ENCODE data around the gene STPG3. TPM values are rescaled to one million over a fixed set of nuclear protein-coding genes. Genes with fewer than 3 reads are reported as not detected.
A peak's percentile ranks its signal among the peaks of the same experiment; 100 is the strongest.

The STPG3 gene
- total and polyA plus RNA-seq, 2 of the 4 experiments (the other 2 are of a cell fraction) = not detected

DNA sequence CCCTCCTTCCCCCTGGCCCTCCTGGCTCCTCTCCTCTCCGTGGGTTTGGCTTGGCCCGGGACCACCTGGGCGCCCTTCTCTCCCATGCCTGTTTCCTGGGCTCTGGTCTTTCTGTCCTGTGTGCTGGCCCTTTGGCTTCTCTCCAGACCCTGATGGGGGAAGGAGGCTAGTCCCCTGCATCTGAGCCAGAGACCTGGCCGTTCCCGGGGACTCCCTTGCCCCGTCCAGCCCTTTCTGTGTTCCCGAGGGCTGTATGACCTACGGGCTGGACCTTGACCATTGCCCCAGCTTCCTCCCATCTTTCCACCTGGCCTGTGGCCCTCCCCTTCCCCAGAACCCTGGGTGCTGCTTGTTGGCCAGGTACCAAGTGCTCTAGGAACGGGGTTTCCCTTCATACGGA is 12.4 kb downstream of the STPG3 start:
- no peak overlapping the region for H3K18ac ChIP-seq (ENCODE audit: low read depth, low read length)
- no peak overlapping the region for H2BK5ac ChIP-seq (ENCODE audit: low read depth, low read length, poor library complexity, severe bottlenecking)
- peaks cover under 1% of the 10 kb centered on the region for H3K9me1 ChIP-seq (ENCODE audit: insufficient read depth, low read length)
- H3K23ac ChIP-seq (ENCODE audit: low read depth, low read length) = no peak overlapping the region
- peaks cover 1% of the 10 kb centered on the region for H3K4me1 ChIP-seq (ENCODE audit: control insufficient read depth, insufficient read depth, low read length)
- H3K79me1 ChIP-seq (ENCODE audit: low read depth in 1 of 2, low read length in 2 of 2) = peaks cover 10 to 40% of the 10 kb centered on the region in 2 experiments
- no peak overlapping the region for H3K14ac ChIP-seq (replicated peaks; ENCODE audit: low read depth, low read length)
- H3K9ac ChIP-seq (ENCODE audit: low read depth, low read length) = no peak overlapping the region
- dilution Hi-C loops (cut with HindIII; ENCODE audit: low sequenced_read_pairs, unreplicated experiment) = no loop called here
- H2AK5ac ChIP-seq (ENCODE audit: low read depth, low read length) = no peak overlapping the region
- no peak overlapping the region for H3K4me2 ChIP-seq (ENCODE audit: low read depth, low read length)
- no peak overlapping the region for H2BK120ac ChIP-seq (ENCODE audit: low read depth, low read length)
- no peak for ATAC-seq (ENCODE audit: low read depth)
- no peak overlapping the region for H3K4me3 ChIP-seq (ENCODE audit: insufficient read depth, low read depth, low read length)
- no peak overlapping the region for H3K27ac ChIP-seq (ENCODE audit: insufficient read depth, low read length)
- WGBS, 2 experiments (ENCODE audit: extremely low coverage in 2 of 2, insufficient read length in 1 of 2) = 71% methylated on average over 4 of the region's 10 CpGs; no CpG with 5 or more reads in 1 of the 2 experiments
- H3K56ac ChIP-seq (ENCODE audit: extremely low read depth, insufficient read depth, low read length) = no peak overlapping the region
- no peak overlapping the region for H3K4ac ChIP-seq (ENCODE audit: low read depth, low read length)
- H2AK9ac ChIP-seq (replicated peaks; ENCODE audit: low read depth, low read length, poor library complexity) = peak overlapping the region; percentile 28
- no peaks in the 10 kb centered on the region for H3K9me3 ChIP-seq (ENCODE audit: control insufficient read depth, insufficient read depth, low read length)
- no TSS peak for BruUV-seq (replicated peaks)
- H3K36me3 ChIP-seq (ENCODE audit: control insufficient read depth, insufficient read depth, low read length) = peaks cover 52% of the 10 kb centered on the region
- H3K27me3 ChIP-seq (ENCODE audit: control insufficient read depth, insufficient read depth, low read length) = no peaks in the 10 kb centered on the region
- no peak overlapping the region for H2BK15ac ChIP-seq (ENCODE audit: low read depth, low read length)
- peaks cover 10% of the 10 kb centered on the region for H4K20me1 ChIP-seq (ENCODE audit: insufficient read depth, low read length)
- in situ Hi-C loops (cut with MboI; ENCODE audit: low sequenced_read_pairs) = no loop called here
- intact Hi-C loops (cut with micrococcal nuclease) = no loop called here
- H4K5ac ChIP-seq (ENCODE audit: low read depth, low read length) = no peak overlapping the region
- H2BK20ac ChIP-seq (ENCODE audit: low read depth, low read length) = no peak overlapping the region
- ChIA-PET POLR2A (ENCODE audit: unreplicated experiment) (no interaction called here), CTCF (no interaction called here)
- no peak overlapping the region for H4K8ac ChIP-seq (ENCODE audit: low read depth in 2 of 2, low read length in 2 of 2)
- H2AFZ ChIP-seq (replicated peaks; ENCODE audit: low read length, poor library complexity) = no peak overlapping the region
- no peak for DNase-seq
- TF ChIP-seq SMC3 (IDR thresholded peaks at IDR 0.05; ENCODE audit: low read depth, low read length) = no peak
- no peak for TF ChIP-seq BHLHE40 (IDR thresholded peaks at IDR 0.05; ENCODE audit: low read depth, low read length)
- TF ChIP-seq MAZ (IDR thresholded peaks at IDR 0.05; ENCODE audit: borderline replicate concordance, low read depth, low read length) = no peak
- no peak for TF ChIP-seq CEBPB (IDR thresholded peaks at IDR 0.05; ENCODE audit: low read depth, low read length)
- TF ChIP-seq MXI1 (IDR thresholded peaks at IDR 0.05; ENCODE audit: borderline replicate concordance, low read depth, low read length) = no peak
- TF ChIP-seq NFE2L2 (IDR thresholded peaks at IDR 0.05; ENCODE audit: low read depth, low read length) = no peak
- no peak for TF ChIP-seq FOS (IDR thresholded peaks at IDR 0.05; ENCODE audit: low read depth, low read length)
- TF ChIP-seq, protein P1, sequence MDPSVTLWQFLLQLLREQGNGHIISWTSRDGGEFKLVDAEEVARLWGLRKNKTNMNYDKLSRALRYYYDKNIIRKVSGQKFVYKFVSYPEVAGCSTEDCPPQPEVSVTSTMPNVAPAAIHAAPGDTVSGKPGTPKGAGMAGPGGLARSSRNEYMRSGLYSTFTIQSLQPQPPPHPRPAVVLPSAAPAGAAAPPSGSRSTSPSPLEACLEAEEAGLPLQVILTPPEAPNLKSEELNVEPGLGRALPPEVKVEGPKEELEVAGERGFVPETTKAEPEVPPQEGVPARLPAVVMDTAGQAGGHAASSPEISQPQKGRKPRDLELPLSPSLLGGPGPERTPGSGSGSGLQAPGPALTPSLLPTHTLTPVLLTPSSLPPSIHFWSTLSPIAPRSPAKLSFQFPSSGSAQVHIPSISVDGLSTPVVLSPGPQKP (IDR thresholded peaks at IDR 0.05; ENCODE audit: borderline replicate concordance, low read depth, low read length) = no peak
- TF ChIP-seq, protein P2, sequence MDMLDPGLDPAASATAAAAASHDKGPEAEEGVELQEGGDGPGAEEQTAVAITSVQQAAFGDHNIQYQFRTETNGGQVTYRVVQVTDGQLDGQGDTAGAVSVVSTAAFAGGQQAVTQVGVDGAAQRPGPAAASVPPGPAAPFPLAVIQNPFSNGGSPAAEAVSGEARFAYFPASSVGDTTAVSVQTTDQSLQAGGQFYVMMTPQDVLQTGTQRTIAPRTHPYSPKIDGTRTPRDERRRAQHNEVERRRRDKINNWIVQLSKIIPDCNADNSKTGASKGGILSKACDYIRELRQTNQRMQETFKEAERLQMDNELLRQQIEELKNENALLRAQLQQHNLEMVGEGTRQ (IDR thresholded peaks at IDR 0.05; ENCODE audit: low read depth, low read length) = no peak
- TF ChIP-seq RCOR1 (IDR thresholded peaks at IDR 0.05; ENCODE audit: insufficient replicate concordance, low read length) = no peak
- TF ChIP-seq RAD21 (IDR thresholded peaks at IDR 0.05; ENCODE audit: low read length) = no peak
- TF ChIP-seq, protein P3, sequence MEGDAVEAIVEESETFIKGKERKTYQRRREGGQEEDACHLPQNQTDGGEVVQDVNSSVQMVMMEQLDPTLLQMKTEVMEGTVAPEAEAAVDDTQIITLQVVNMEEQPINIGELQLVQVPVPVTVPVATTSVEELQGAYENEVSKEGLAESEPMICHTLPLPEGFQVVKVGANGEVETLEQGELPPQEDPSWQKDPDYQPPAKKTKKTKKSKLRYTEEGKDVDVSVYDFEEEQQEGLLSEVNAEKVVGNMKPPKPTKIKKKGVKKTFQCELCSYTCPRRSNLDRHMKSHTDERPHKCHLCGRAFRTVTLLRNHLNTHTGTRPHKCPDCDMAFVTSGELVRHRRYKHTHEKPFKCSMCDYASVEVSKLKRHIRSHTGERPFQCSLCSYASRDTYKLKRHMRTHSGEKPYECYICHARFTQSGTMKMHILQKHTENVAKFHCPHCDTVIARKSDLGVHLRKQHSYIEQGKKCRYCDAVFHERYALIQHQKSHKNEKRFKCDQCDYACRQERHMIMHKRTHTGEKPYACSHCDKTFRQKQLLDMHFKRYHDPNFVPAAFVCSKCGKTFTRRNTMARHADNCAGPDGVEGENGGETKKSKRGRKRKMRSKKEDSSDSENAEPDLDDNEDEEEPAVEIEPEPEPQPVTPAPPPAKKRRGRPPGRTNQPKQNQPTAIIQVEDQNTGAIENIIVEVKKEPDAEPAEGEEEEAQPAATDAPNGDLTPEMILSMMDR (conservative IDR thresholded peaks at IDR 0.05; ENCODE audit: low read depth, low read length) = no peak
- no peak for TF ChIP-seq RFX5 (IDR thresholded peaks at IDR 0.05; ENCODE audit: low read depth, low read length)
- no peak for TF ChIP-seq CHD1 (IDR thresholded peaks at IDR 0.05; ENCODE audit: low read depth, low read length)
- no peak overlapping the region for H4K91ac ChIP-seq (ENCODE audit: insufficient read depth, low read depth, low read length)

All from IMR-90 (cell line).